Gastroesophageal sphincter (tissue), 3 donors: ENCODE results near the gene CCDC177.

Experiments used
- EP300 ChIP-seq: sonication (generic); formaldehyde crosslinking; IDR thresholded peaks from one replicate; pipeline ENCODE4 v1.6.1; 2017; ENCODE audit warnings: antibody characterized with exemption, mild to moderate bottlenecking
- POLR2A ChIP-seq, 2 donors: fragments of 450-650 bp; IDR thresholded peaks; one replicate each; pipeline ENCODE4 v1.6.1; 2017; ENCODE audit warnings: antibody characterized with exemption in 2 of 2, mild to moderate bottlenecking in 2 of 2, moderate library complexity in 1 of 2
- POLR2AphosphoS5 ChIP-seq: sonication (generic); formaldehyde crosslinking; IDR thresholded peaks from one replicate; pipeline ENCODE4 v1.6.1; 2017; ENCODE audit warnings: antibody characterized with exemption
- TF ChIP-seq, protein P1 (sequence below), 4 experiments: fragments of 200-600 bp in 2 of 4; fragments of 450-650 bp in 2 of 4; sonication (generic) in 1 of 4; IDR thresholded peaks; one replicate each; pipeline ENCODE4 v1.5.1; 2017 to 2019; ENCODE audit warnings: antibody characterized with exemption in 4 of 4, mild to moderate bottlenecking in 2 of 4, moderate library complexity in 2 of 4

DNA sequence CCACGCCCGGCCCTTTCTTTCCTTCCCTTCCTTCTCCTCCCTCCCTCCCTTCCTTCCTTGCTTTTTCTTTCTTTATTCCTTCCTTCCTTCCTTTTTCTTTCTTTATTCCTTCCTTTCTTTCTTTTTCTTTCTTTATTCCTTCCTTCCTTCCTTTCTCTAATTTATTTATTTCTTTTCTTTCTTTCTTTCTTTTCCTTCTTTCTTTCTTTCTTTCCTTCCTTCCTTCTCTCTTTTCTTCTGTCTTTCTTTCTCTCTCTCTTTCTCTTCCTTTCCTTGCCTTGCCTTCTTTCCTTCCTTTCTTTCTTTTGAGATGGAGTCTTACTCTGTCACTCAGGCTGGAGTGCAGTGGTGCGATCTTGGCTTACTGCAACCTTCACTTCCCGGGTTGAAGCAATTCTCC lies 15.9 kb downstream of the CCDC177 start:
- TF ChIP-seq EP300 (no peak), POLR2AphosphoS5 (no peak), POLR2A (IDR thresholded peaks at IDR 0.05) (no peak)
- TF ChIP-seq, protein P1, sequence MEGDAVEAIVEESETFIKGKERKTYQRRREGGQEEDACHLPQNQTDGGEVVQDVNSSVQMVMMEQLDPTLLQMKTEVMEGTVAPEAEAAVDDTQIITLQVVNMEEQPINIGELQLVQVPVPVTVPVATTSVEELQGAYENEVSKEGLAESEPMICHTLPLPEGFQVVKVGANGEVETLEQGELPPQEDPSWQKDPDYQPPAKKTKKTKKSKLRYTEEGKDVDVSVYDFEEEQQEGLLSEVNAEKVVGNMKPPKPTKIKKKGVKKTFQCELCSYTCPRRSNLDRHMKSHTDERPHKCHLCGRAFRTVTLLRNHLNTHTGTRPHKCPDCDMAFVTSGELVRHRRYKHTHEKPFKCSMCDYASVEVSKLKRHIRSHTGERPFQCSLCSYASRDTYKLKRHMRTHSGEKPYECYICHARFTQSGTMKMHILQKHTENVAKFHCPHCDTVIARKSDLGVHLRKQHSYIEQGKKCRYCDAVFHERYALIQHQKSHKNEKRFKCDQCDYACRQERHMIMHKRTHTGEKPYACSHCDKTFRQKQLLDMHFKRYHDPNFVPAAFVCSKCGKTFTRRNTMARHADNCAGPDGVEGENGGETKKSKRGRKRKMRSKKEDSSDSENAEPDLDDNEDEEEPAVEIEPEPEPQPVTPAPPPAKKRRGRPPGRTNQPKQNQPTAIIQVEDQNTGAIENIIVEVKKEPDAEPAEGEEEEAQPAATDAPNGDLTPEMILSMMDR (IDR thresholded peaks at IDR 0.05), result no peak
